ENCODE results near the gene ANO8. TPM values are rescaled to one million over a fixed set of nuclear protein-coding genes. Genes with fewer than 3 reads are reported as not detected.

ANO8 gene
- total and polyA plus RNA-seq, 2 donors (not counting 1 experiment from before 2014, with no cell fraction given) = 3.0 to 5.2 TPM

GRCh38 chr19:17303940-17304267, 30.8 kb downstream of the ANO8 start:
- Histone ChIP-seq H3K4me3 (ENCODE audit: control extremely low read depth in 1 of 5, extremely low read depth in 1 of 5, insufficient read depth in 1 of 5, low read depth in 2 of 5, low read length in 4 of 5) (peak overlapping the region in 1 of 5 experiments; percentile 86), H3K36me3 (replicated peaks in 1 of 2; ENCODE audit: control extremely low read depth in 1 of 2, control insufficient read depth in 1 of 2, extremely low read depth in 1 of 2, insufficient read depth in 2 of 2, low read length in 1 of 2) (no peaks in the 10 kb centered on the region), H2AFZ (ENCODE audit: insufficient read depth, low read depth, low read length, poor library complexity, severe bottlenecking) (peak overlapping the region; percentile 97), H4K20me1 (ENCODE audit: control insufficient read depth, insufficient read depth, low read length, poor library complexity, severe bottlenecking) (no peaks in the 10 kb centered on the region), H3K9ac (ENCODE audit: low read length) (peak overlapping the region; percentile 90), H3K79me2 (ENCODE audit: control insufficient read depth, insufficient read depth, low read length) (peaks cover 33% of the 10 kb centered on the region), H3K4me2 (replicated peaks; ENCODE audit: low read depth, low read length, poor library complexity, severe bottlenecking) (peak overlapping the region; percentile 99), H3K9me3 (ENCODE audit: control extremely low read depth in 1 of 3, control insufficient read depth in 2 of 3, insufficient read depth in 1 of 3, low read length in 2 of 3) (no peaks in the 10 kb centered on the region), H3K27me3 (replicated peaks in 1 of 4; ENCODE audit: control extremely low read depth in 1 of 4, control insufficient read depth in 3 of 4, insufficient read depth in 4 of 4, low read length in 3 of 4) (no peaks in the 10 kb centered on the region), H3K27ac (ENCODE audit: low read length in 2 of 2) (no peak overlapping the region), H3K4me1 (ENCODE audit: control insufficient read depth in 2 of 2, insufficient read depth in 2 of 2, low read length in 2 of 2) (peaks cover 30 to 42% of the 10 kb centered on the region in 2 donors)
- TF ChIP-seq CTCF (IDR thresholded peaks at IDR 0.05) (no peak), EZH2 (IDR thresholded peaks at IDR 0.05; ENCODE audit: borderline replicate concordance, insufficient read depth, low read depth, low read length, poor library complexity, severe bottlenecking) (no peak)
- Mint-ChIP-seq H3K27ac (no peak overlapping the region), H3K27me3 (no peaks in the 10 kb centered on the region), H3K9me3 (ENCODE audit: insufficient read depth) (no peaks in the 10 kb centered on the region), H3K4me3 (peak overlapping the region; percentile 85), H3K4me1 (peaks cover 41% of the 10 kb centered on the region)
- 97% methylated on average over 9 of the region's 12 CpGs for WGBS (ENCODE audit: insufficient coverage)
- DNase-seq (no peak), ATAC-seq (ENCODE audit: low read depth) (no peak)
- intact Hi-C loops (cut with micrococcal nuclease) = loop anchor here (10.0 kb wide), 1 partner anchor 409 kb away; no protein-coding TSS in a partner anchor
- POLR2A ChIA-PET = interaction anchor here (0.5 to 1.0 kb wide), 3 partner anchors 11 to 632 kb away, joined by 3 to 7 read pairs (median 3); no protein-coding TSS in a partner anchor
- CTCF ChIA-PET = interaction anchor here (0.9 to 2.9 kb wide), 6 partner anchors 8 to 82 kb away, joined by 3 to 13 read pairs (median 6); partner anchors contain the start of gene BABAM1

- no peaks in the 10 kb centered on the region for H3K27me3 Mint-ChIP-seq
- H3K36me3 ChIP-seq (replicated peaks in 1 of 2; ENCODE audit: control extremely low read depth in 1 of 2, control insufficient read depth in 1 of 2, extremely low read depth in 1 of 2, insufficient read depth in 2 of 2, low read length in 1 of 2) = no peaks in the 10 kb centered on the region
- H3K9ac ChIP-seq (ENCODE audit: low read length) = peak within 1 kb of the TSS; percentile 90
- peak within 1 kb of the TSS; percentile 81 for H3K27ac Mint-ChIP-seq
- DNase-seq (peak; percentile 95), ATAC-seq (ENCODE audit: low read depth) (peak; percentile 67)
- peaks cover 28% of the 10 kb centered on the region for H3K79me2 ChIP-seq (ENCODE audit: control insufficient read depth, insufficient read depth, low read length)
- WGBS (ENCODE audit: insufficient coverage) = under 1% methylated on average over 47 of the region's 52 CpGs
- H3K4me1 ChIP-seq (ENCODE audit: control insufficient read depth in 2 of 2, insufficient read depth in 2 of 2, low read length in 2 of 2) = peaks cover 30 to 39% of the 10 kb centered on the region in 2 donors
- peak within 1 kb of the TSS in 4 of 5 experiments; percentile 71 to 86 (median 75) for H3K4me3 ChIP-seq (ENCODE audit: control extremely low read depth in 1 of 5, extremely low read depth in 1 of 5, insufficient read depth in 1 of 5, low read depth in 2 of 5, low read length in 4 of 5)
- no peaks in the 10 kb centered on the region for H3K9me3 ChIP-seq (ENCODE audit: control extremely low read depth in 1 of 3, control insufficient read depth in 2 of 3, insufficient read depth in 1 of 3, low read length in 2 of 3)
- intact Hi-C loops (cut with micrococcal nuclease) = loop anchor here (10.0 kb wide), 1 partner anchor 409 kb away; no protein-coding TSS in a partner anchor
- POLR2A ChIA-PET = interaction anchor here (0.5 to 1.0 kb wide), 3 partner anchors 11 to 631 kb away, joined by 3 to 7 read pairs (median 3); no protein-coding TSS in a partner anchor
- H4K20me1 ChIP-seq (ENCODE audit: control insufficient read depth, insufficient read depth, low read length, poor library complexity, severe bottlenecking) = no peaks in the 10 kb centered on the region
- H3K4me2 ChIP-seq (replicated peaks; ENCODE audit: low read depth, low read length, poor library complexity, severe bottlenecking) = peak within 1 kb of the TSS; percentile 99
- no peaks in the 10 kb centered on the region for H3K9me3 Mint-ChIP-seq (ENCODE audit: insufficient read depth)
- H3K4me1 Mint-ChIP-seq = peaks cover 41% of the 10 kb centered on the region
- H2AFZ ChIP-seq (ENCODE audit: insufficient read depth, low read depth, low read length, poor library complexity, severe bottlenecking) = peak within 1 kb of the TSS; percentile 97
- H3K27ac ChIP-seq (ENCODE audit: low read length in 2 of 2) = peak within 1 kb of the TSS; percentile 2 to 67
- TF ChIP-seq EZH2 (IDR thresholded peaks at IDR 0.05; ENCODE audit: borderline replicate concordance, insufficient read depth, low read depth, low read length, poor library complexity, severe bottlenecking) (no peak), CTCF (IDR thresholded peaks at IDR 0.05) (peak; percentile 17)
- CTCF ChIA-PET = interaction anchor here (0.9 to 2.9 kb wide), 7 partner anchors 8 to 83 kb away, joined by 3 to 13 read pairs (median 5); partner anchors contain the start of gene BABAM1
- peak within 1 kb of the TSS; percentile 85 for H3K4me3 Mint-ChIP-seq
- H3K27me3 ChIP-seq (replicated peaks in 1 of 4; ENCODE audit: control extremely low read depth in 1 of 4, control insufficient read depth in 3 of 4, insufficient read depth in 4 of 4, low read length in 3 of 4) = no peaks in the 10 kb centered on the region
Observed at GRCh38 chr19:17303167-17303939, 31.3 kb downstream of the ANO8 start, which contains the start of gene ABHD8. Gene ABHD8, minus strand, starts transcription at chr19:17303425. Its CDS starts 1,809 bp downstream, at chr19:17301616.

Measured in B cell (primary cell).